ENCODE data around the gene PRDM1. TPM values are rescaled to one million over a fixed set of nuclear protein-coding genes. Genes with fewer than 3 reads are reported as not detected.

The PRDM1 gene
- total RNA-seq, 1 donor from 2014 or later = 1.5 TPM

DNA sequence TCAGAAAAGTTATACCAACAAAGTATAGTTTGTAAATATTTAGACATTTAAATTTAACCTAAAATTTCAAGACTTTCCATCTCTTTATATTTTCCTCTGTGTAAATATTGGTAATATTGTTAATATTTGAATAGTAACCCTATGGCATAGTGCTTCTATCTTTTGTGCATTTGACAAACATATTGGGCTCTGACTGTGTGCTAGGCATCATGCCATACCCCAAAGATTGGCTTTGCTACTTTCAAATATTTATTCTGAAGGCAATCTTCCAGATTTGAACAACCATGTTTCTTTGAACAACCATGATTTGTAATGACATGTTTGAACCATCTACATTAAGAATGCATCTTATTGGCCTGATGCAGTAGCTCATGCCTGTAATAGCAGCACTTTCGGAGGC lies 15.5 kb upstream of the PRDM1 start:
- DNase-seq (ENCODE audit: low read depth, low spot score) = no peak

DNA sequence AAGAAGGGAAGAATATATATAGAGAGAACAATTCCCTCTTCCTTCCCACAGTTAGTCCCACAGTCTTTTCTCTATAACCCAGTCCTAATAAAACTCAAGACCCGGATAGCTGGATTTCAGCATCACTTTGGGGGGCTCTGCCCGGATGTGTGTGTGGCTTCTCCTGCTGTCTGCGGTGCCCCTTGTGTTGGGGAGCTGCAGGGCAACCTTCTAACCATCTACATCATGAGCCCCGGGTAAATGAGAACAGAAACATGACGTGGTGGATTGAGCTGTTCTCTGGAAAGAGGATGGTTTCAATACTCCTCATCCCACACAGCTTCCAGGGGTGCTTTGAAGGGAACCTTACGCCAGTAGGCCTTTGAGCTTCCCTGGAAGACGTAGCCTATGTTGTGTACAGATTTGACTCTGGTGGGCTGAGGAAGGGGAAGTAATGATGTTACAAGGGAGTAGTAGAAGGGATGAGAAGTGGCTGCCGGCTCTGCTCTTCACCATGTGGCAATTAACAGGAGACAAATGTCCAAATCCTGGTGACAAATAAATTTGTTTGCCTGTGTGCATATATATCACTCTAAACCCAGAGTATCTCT lies 13.5 kb upstream of the PRDM1 start:
- DNase-seq (ENCODE audit: low read depth, low spot score) = no peak

DNA sequence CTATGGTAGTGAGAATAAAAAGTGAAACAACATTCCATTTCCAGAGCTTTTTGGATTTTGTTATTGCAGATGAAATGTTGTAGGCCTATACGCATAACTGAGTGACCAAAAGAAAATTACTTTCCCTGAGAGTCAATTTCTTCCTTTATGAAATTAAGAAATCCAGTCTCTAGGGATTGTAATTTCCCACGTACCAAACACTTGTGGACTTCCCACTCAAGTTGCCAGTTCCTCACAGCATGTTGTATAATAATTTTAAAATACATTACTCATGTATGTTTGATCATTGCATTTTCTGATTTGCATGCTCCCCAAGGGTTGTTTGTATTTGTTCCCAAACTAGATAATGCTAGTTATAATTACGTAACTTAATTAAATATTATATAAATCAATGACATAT lies 12.0 kb upstream of the PRDM1 start:
- DNase-seq (ENCODE audit: low read depth, low spot score) = no peak

DNA sequence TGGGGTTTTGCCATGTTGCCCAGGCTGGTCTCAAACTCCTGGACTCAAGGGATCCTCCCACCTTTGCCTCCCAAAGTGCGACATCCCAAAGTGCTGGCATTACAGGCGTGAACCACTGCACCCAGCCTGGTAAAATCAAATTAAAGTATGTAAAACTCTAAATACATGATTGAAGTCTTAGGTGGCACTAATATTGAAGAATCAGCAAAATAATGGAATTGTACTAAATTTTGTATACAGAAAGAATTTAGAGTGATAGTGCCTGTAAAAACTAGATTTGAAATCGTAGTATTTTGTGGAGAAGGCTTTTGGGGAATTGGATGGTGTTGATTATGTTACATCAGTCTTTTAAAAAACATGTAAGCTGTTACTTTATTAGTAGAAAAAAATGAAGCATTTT lies 10.0 kb upstream of the PRDM1 start:
- no peak for DNase-seq (ENCODE audit: low read depth, low spot score)

DNA sequence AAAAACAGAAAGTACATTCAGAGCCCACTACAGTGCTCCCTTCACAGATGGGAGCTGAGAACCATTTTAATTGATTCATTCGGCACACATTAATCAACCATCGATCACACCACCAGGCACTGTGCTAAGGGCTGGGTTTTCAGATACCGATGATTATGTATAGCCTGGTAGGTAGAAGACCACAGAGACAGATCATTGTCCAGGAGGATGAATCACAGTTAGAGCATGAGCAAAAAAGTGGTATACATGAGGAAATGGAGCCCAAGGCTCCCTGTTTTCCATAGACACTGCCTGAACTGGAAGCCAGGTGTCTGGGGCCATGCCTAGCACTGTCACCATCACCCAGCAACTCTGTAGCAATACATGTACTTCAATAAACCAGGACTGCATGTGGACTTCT lies 9.0 kb upstream of the PRDM1 start:
- DNase-seq (ENCODE audit: low read depth, low spot score) = no peak

DNA sequence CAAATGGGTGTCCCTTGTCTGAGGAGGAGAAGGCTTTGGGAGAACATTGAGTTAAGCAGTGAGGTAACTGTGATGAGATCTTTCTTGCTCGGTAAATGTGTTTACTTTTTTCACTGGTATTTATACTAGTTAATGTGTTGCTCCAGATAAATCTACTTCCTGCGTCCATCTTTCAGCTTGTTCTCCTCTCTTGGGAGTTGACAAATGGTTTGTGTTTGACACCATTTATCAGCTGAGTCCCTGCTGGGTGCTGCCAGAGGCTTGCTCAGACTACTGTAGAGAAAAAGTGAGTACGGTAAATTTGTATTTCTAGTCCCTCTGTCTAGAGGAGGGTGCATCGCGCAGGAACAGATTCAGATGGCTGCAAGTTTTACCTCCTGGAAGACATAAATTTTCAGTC lies 8.3 kb upstream of the PRDM1 start:
- no peak for DNase-seq (ENCODE audit: low read depth, low spot score)

DNA sequence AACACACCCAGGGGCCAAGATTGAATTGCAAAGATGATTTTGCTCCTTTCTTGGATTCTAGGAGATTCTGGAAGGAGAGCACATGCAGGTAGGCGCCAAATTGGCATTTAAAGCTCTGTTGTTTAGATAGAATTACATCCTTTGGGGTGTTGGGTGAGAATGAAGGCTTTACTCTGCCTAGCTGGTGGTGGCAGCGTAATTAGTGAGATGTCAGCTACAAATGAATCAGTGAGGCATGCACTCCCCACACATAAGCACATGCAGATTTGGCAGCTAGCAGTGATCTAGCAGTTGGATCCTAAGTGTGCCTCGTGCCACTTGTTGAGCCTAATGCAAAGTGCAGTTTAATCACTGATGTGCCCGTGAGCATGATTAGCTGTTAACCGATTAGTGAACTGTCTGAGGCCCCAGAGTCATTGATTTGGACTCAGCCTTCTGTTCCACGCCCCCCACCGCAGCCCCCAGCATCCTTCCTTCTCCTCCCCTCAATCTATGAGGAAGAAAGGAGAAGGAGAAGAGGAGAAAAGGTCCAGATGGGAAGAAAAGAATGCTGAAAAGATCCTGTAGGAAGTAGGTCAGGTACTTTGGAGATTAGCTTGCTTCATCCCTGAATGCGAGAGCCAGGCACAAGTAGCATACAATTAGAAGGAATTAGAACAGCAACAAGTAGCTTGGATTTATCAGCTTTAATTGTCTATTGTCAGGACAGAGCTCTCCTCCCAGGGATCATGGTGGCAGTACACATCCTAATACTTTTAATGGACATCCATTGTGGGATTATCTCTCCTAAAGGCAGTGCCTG lies 6.0 kb upstream of the PRDM1 start:
- no peak for DNase-seq (ENCODE audit: low read depth, low spot score)

DNA sequence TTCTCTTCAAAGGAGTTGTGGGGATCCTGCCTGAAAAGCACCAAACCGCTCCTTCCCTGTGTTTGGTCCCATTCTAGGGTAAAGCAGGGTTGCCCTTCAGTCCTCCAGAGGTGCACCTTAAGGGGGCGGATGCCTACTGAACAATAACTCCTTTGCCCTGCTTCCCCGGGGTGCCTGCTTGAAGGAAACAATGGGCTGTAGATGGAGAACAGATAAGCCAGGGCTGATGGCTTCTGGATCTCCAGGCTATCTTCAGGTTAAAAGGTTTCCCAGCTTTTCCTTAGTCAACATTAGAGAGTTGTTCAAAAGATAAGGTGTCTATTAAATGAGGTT lies 5.4 kb upstream of the PRDM1 start:
- DNase-seq (ENCODE audit: low read depth, low spot score) = no peak

DNA sequence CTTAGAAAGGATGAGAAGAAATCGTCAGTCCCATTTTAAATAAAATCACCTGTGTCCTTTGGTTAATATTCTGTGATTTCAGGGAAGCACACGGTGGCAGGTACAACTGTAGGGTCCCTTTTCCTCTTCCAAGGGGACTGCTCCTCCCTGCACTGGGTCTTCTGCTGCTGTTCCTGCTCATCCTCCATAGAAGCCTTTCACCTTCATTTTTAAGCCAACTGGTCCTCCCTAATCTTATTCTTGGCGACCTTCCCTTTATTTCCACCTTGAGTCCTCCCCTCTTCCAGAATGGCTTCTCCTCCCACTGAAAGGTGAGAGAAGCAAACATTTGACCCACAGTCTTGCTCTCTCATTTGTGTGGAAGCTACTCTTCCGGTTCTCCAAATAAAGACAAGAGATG lies 4.4 kb upstream of the PRDM1 start:
- DNase-seq (ENCODE audit: low read depth, low spot score) = no peak

DNA sequence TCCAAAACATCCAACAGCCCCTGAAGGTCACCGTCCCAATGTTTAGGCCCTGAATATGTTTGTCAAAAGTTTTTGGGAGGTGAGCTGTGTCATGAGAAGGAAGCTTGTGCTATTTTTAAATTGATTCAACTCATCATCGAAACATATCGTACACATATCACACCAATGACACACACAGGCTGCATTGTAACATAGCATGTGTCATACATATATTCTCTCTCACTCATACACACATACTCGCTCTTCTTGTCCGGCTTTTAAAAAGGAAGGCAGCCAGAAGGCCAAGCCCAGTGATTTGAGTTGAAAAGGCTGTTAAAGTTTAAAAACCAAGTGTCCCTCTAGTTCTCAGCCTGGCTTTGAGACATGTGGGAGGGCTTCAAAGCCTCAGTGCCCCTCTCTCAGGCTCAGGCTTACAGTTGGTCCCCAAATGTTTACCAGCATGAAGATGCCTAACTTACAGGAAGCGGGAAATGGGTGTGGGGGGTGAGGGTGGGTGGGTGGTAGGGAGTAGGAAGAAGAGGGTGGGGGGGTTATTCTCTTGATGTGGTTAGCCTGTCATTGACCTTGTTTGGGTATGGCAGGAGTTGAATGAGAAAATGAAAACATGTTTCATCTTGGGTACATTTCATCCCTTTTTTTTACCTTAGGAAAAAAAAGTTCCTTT lies 3.3 kb upstream of the PRDM1 start:
- DNase-seq (ENCODE audit: low read depth, low spot score) = no peak

DNA sequence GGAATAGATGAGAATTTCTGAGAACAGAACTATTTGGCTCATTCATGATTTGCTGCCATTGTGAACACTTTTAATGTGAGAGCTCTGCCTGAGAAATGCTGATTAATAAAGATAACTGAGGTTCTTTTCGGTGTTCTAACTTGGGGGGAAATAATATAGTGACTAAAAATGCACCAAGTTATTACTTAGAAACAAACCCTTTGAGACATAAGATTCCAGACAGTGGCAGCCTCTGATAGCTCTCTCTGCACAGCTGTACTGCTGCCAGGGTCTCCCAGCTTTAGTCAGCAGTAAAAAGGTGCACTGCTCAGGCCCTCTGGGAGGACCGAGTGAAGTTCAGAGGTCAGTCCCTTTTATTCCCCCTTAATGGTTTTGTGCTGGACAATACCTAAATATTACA lies 2.5 kb upstream of the PRDM1 start:
- no peak for DNase-seq (ENCODE audit: low read depth, low spot score)

DNA sequence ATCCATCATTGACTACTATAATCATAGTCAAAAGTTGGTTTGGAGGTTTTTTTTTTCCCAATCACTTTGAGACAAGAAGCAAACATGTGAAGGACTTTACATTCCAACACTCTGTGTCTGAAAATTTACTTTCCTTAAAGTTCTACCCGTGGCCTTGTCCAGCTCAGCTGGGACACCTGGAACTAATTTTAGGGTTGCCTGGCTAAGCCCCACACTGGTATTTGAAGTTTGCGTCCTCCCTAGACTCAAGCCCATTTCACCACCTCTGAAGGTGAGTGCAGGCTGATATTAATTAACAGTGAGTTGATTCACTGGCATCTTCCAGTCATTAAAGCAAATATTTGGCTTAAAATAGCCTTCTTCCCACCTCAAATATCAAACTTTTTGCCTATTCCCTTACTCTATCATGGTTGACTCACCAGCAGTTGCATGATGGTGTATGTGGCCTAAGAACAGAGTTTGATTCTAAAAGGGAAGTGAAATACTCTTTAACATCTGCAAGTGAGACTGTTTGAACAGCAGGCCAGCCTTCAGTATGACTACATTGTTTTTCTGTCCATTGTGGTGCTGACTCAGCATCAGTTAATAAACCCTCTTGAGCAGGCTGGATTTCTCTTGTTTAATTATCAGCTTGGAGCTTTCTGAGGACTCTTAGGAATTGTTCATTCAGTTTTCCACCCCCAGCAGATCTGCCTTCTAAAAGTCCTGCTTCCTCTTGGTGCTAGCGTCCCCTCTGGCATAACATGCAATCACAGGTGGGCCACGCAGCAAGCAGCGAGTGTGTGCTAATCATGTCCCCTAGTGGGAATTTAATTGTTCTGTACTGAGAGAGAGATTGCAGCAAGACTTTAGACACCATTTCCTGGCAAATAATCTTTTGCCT lies 1.8 kb upstream of the PRDM1 start:
- no peak for DNase-seq (ENCODE audit: low read depth, low spot score)

DNA sequence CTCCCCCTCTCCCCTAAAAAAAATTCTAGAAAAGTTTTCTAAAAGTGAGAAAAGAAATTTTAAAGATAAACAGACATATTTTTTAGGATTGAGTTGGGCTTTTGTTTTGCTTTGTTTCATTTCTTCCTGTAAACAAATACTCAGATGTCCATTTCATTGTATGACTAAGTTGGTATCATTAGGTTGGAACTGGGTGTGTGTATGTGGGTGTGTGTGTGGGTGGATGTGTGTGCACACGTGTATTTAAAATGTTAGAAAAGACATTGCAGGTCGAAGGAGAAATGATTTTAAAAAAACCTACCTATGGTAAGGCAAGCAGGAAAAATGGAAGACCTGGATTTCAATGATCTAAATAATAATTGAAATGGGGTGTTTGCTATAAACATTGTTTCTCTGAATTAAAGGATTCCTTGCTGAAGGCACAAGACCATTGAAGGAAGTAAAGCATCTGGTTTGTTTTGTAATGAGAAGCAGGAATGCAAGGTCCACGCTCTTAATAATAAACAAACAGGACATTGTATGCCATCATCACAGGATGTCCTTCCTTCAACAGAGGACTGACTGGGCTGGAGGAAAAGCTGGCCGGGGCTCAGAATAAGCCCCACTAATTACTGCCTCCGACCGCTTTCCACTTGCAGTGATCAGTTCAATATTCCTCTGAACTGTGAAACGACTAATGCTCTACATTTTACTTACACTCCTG lies 996 bp upstream of the PRDM1 start:
- no peak for DNase-seq (ENCODE audit: low read depth, low spot score)

DNA sequence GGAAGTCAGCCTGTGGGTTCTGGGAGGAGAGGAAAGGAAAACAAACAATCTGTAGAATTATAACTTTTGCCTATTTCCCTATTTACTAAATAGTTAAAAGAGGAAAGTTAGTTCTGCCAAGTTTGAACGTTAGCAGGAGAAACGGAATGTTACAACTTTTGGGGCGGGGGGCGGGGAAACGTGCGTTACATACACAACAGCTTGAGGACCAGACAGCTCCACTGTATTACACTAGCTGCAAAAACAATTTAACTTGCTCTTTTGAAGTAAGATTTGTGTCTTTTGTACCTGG lies 498 bp upstream of the PRDM1 start:
- DNase-seq (ENCODE audit: low read depth, low spot score) = no peak

DNA sequence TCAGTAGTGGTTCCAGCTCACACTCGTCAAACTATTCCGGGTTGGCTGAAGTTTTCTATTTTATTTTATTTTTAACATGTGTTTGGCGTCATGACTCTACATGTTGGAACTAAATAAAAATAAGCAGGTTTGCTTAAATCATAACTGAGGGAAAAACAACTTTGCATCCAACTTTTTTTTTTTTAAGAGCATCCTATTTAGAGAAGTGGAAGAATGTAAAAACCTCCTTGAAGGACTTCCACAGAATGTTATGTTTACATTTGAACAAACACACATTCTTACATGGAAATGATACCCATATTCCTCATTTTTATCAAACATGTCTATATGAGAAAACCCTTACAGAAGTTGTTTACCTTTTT lies 659 bp downstream of the PRDM1 start:
- DNase-seq (ENCODE audit: low read depth, low spot score) = no peak

DNA sequence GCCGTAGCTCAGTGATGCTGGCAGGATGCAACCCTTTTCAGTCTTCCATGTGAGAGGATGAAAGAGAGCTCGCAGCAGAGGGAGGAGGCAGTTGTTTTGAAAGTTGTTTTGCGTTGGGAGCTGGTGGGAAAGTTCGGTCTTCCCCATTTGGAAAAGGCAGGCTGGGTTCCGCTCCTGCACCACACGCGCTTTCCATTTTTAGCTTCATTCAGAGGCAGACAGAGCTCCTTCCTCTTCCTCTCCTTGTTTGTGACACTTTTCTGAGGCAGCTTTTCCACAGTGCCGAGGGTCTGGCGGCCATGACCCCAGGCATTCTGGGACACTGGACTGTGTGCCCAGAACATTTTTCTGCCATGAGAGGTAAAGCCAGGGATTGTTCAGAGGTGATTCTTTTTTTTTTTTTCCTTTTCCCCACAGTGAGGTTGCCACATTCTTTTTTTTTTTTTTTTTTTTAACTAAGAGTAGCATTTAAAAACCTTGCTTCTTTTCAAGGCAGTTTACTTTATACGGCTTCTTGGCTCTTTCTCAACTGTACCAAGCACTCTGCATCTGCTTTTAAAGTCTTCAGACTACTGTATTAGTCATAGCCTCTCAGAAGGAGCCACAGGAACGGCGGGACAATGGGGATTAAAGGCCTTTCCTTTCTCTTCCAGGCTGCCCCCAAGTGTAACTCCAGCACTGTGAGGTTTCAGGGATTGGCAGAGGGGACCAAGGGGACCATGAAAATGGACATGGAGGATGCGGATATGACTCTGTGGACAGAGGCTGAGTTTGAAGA lies 1.6 kb downstream of the PRDM1 start:
- no peak for DNase-seq (ENCODE audit: low read depth, low spot score)

DNA sequence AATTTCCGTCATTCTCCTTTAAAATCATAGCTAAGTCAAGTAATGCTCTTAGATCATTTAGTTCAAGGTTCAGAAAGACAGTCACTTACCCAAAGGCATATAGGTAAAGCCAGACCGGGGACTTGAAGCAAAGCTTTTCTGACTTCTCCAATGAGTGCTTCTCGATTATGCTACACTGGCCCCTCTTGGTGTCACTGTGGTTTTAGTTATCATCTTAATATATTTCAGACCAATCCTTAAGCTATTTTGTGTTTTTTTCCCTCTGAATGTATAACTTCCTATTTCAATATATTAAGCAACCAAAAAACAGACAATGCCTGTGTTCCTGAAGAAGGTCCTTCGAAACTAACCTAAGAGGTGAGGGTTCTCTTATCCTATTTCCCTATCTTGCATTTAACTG lies 3.9 kb downstream of the PRDM1 start:
- no peak for DNase-seq (ENCODE audit: low read depth, low spot score)

DNA sequence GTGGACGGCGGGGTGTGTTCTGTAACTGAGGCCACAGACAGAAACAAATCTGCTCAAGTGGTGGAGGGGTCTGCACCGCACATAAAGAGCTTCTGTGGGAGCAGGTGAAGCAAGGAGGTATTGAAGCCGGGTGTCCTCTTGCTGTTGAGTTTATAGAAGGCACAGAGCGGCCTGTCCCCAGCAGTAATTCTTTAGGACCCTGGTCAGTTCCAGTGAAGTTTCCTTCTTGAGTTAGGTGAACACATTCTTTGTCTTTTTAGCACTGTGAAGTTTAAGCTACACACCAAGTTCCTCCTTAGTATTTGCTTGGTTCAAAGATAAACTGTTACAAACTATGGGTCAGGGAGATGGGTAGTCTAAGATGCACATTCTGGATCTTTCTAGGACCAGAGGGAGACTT lies 6.1 kb downstream of the PRDM1 start:
- DNase-seq (ENCODE audit: low read depth, low spot score) = no peak

DNA sequence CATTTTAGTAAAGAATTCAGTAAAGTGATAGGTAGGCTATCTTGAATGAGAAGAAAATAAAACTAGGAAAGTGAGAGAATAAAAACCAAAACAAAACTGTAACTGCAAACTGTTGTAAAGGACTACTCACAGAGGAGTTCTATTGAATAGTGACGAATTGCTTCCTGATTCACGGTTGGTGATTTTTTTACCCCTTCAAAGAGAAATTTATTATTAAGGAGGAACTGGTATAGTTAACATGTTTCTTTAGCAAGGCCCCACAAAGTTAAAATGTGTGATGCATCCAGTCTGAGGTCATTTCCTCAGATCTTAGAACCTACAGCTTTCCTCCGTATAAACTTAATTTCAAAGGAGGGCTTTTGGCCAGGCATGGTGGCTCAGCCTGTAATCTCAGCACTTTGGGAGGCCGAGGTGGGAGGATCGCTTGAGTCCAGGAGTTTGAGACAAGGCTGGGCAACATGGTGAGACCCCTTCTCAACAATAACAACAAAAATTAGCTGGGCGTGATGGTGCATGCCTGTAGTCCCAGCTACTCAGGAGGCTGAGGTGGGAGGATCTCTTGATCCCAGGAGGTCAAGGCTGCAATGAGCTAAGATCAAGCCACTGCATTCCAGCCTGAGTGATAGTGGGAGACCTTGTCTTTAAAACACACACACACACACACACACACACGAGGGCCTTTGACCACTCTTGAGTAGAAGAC lies 8.3 kb downstream of the PRDM1 start:
- DNase-seq (ENCODE audit: low read depth, low spot score) = no peak

DNA sequence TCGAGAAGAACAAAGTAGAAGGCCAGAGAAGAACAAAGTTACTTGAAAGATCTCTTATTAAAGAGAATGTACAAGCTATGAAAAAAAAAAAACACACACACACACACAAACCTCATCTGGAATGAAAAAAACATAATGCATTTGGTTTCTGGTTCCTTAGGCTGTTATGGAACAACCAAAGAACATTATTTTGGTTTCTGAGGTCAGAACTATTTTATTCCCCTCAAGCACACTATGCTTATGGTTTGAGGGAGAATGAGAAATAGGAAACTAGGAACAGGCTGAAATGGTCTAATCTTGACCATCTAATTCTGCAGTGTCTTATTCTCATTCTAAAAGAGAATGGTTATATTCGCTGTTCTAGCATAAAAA lies 8.8 kb downstream of the PRDM1 start:
- DNase-seq (ENCODE audit: low read depth, low spot score) = no peak

Measured in pulmonary artery endothelial cell (primary cell).